MV-4-11 (cell line): Measurements from ENCODE around the gene RHOV.

Experiments
- DNase-seq: peaks from one replicate; lab custom pipeline; 2025; lab: John Stamatoyannopoulos, UW

Gene RHOV, protein sequence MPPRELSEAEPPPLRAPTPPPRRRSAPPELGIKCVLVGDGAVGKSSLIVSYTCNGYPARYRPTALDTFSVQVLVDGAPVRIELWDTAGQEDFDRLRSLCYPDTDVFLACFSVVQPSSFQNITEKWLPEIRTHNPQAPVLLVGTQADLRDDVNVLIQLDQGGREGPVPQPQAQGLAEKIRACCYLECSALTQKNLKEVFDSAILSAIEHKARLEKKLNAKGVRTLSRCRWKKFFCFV

DNA sequence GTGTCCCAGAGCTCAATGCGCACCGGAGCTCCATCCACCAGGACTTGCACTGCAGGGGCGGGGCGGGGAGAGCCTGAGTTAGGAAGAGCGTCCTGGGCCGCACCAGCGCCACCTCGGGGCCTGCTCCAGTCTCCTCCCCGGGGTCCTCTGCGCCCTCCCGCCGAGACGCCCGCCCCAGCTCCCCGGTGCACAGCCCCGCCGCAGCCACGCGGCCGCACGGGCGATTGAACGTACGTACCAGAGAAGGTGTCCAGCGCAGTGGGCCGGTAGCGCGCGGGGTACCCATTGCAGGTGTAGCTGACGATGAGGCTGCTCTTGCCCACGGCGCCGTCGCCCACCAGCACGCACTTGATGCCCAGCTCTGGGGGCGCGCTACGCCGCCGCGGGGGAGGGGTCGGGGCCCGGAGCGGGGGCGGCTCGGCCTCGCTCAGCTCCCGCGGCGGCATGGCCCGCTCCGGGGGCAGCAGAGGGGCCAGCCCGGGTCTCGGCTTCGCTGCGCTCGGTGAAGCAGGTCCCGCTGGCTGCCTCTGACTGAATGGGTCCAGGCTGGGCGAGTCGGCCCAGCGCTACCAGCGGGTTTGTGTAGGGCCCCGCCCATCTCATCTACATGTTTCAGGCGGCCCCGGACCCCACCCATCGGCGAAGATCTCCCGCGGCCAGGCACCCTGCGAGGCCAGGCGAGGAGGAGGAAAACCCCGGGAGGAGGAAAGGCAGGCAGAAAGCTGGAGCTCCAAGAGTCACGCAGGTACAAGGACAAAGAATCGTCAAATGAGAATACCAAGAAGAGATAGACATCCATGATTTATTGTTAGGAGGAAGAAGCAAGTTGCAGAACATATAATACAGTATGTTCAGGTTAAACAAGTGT, at the start of gene RHOV:
Gene RHOV, minus strand, starts transcription at position 541 of the 868 bp plus-strand sequence. Its CDS starts 95 bp downstream, at position 446.
- DNase-seq, result peak; percentile 15

DNA sequence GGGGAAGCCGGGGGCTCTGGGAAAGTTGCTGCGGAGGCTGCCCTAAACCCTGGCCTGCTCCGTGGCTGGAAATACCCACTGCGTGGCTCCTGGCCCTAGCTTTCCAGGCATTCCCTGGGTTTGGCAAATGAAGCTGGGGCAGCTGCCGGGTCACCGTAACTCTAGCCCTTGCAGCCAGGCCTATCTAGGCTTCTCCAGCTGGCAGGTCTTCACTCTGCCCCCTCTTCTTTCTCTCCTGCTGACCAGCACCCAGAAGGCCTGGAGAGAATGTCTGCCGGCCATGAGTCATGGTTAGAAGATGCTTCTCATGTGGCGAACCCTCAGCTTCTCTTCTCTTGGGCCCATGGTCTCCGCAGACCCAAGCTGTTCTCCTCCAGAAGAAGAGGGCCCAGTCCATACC, 49.5 kb upstream of the RHOV start:
- no peak for DNase-seq

DNA sequence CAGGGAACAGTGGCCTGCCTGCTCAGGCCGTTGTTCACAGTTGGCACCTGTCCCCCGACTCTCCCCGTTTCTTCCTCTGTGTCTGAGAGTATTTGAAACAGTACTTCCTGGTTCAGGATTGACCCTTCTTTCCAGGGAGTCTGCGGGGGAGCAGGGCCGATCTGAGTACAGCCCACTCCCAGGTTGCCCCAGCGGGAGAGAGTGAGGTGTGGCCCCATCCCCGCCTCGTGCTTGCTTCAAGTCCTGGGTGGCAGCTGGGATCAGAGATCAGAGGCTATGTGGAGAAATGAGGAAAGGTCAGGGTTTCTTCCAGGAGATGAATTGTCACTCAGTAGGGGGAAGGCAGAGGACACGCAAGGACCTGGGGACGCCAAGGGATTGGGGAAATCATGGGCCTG, 48.6 kb upstream of the RHOV start:
- no peak for DNase-seq

DNA sequence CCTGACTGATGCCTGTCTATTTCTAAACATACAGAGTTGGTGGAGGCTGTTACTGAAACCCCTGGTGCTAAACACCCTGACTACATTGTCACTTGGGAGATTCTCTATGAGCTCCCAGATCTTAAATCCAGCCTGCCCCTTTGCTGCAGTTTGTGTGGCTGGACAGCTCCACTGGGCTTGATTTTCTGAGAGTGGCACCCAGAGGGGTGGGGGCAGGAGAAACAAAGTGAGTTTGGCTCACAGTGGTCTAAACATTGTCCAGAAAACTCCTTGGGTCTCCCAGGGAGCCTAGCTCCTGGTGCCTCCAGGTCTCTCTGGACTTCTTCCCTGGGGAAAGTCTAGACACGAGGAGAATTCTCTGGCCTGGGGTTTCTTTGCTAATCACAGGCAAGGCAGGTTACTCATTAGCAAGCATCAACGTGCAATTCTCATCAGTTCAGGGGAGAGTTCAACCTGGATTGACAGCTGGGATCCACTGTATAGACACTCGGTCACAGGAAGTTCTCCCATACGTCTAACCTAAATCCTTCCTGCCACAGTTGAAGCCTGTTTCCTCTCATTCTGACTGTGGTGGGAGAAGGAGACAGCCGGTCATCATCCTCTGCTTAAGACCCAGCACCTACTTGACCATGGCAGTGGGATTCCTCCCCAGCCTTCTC, 48.0 kb upstream of the RHOV start:
- no peak for DNase-seq

DNA sequence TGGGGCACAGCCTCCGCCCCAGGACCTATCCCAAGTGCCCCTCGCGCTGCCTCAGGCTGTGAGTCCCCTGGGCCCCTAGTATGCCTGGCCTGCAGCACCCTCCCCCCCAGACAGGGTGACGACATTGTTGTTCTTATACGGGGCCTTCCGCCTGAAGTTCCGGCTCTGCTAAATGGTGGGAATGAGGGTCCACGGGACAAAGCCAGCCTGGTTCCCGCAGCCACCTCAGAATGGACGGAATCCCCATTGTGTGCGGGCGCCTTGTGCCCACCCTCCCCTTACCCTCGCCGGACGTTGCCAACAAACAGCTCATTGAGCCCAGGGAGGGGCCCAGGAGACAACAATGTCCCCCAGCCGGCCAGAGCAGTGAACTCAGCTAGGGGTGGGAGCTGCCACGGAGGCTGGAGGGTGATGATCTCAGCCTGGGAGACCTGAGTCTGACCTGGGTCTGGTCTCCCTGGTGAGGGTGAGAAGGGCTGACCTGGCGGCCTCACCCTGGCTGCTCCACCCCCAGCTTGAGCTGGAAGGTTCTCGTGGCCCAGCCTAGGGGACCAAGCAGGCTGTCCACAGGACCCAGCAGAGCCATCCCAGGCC, 44.9 kb upstream of the RHOV start:
- no peak for DNase-seq

DNA sequence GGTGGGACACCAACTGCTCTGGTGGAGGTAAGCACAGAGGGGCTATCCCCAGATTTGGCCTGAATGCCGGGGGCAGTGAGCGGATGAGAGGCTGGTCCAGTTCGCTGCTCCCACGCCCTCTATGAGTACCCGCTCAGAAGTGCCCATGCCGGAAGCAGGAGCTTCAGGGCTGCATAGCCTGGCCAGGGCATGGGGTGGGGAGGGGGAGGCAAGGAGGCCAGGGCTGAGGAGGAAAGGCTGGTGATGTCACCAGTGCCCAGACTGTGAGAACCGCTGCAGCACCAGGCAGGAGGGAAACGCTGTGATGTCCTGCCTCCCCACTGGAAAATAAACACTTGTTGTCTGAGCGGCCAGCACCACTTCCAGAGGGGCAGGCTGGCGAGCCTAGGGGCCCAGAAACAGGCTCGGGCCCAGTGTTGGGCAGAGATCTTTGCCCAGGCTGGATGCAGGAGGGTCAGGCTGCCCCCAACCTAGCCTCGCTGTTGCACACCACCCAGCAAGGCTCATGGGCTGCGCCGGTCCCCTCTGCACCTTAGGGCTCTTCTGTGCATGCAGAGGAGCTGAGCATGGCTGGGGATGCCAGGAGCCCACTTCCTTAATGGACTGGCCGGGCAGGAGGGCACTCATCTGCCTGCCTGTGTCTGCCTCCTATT, 44.2 kb upstream of the RHOV start:
- no peak for DNase-seq

DNA sequence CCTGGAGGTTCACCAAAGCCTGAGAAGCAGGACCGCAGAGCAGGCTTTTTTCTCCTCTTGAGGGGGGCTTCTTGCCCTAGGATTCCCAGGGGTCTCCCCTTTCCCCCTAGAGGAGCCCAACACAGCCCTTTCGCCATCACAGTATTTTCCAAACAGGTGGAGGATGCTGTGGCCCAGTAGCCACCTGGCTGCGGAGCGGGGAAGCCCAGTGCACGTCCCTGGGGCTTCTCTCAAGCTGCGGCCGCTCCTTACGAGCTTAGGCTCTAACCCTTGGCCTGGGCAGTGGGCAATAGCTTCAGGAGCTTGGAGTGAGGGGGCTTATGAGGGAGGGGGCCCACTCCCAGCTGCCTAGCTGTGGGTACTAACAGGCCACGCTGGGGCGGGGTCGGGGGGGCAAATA, 43.6 kb upstream of the RHOV start:
- DNase-seq, result no peak

DNA sequence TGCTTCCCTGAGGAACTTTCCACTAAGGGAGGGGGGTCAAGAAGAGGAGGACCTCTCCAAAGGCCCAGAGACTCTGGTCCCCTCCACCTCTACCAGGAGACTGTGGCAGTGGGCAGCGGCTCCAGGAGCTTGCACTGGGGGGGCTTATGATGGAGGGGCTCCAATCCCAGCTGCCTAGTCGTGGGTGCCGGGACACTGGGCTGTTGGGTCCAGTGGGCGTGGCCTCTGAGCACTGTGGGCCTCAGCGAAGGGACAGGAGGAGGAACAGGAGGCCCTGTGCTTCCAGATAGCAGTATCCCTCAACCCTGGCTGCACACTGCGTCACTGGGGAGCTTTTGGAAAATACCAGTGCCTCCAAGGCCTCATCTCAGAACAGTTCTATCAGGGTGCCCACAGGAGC, 41.6 kb upstream of the RHOV start:
- no peak for DNase-seq

DNA sequence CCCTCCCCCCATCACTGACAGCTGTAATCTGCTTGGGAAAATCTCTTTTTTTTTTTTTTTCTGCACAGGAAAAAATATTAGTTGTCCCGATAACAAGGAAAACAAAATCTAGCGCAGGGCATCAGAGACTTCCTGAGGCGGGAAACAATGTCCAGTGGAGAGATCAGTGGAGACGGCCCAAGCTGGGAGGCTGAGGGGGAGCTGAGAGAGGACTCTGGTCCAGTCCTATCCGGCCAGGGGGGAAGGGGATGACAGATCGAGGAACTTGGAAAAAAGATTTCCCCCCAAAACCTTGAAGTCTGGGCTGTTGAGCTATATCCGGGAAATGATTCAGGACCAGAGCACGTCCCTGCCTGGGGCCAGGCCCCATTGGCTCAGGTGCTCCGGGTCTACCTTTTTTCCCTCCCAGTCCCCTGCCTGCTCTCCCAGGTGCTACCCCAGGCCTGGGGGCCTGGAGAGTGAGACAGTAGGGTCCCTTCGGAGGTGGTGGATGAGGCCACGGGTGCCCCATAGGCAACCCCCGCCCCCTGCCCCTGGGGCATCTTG, 41.2 kb upstream of the RHOV start:
- no peak for DNase-seq

DNA sequence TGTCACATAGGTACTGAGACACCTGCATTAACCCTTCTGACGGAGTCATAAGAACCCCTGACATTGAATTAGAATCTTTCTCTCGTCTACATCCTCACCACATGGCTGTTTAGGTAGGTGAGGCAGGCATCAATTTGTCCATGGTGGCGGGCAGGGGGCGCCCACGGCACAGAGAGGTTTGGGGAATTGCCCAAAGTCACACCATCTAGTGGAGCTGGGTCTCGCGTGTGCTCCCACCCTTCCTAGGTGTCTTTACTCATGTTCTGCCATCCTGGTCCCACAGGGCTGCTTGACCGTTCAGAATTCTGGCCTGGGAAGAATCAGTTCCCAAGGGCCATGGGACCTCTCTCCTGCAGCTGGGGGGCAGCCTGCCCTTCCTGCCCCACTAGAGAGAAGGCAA, 40.5 kb upstream of the RHOV start:
- no peak for DNase-seq

DNA sequence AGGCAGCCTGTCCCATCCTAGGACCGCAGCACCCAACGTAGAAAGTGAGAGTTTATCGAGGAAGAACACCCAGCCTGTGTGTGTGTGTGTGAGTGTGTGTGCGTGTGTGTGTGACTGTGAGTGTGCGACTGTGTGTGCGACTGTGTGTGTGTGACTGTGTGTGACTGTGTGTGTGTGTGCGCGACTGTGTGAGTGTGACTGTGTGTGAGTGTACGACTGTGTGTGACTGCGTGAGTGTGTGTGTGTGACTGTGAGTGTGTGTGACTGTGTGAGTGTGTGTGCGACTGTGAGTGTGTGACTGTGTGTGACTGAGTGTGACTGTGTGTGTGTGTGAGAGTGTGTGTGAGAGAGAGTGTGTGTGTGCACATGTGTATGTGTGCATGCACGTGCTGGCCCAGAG, 40.0 kb upstream of the RHOV start:
- no peak for DNase-seq

DNA sequence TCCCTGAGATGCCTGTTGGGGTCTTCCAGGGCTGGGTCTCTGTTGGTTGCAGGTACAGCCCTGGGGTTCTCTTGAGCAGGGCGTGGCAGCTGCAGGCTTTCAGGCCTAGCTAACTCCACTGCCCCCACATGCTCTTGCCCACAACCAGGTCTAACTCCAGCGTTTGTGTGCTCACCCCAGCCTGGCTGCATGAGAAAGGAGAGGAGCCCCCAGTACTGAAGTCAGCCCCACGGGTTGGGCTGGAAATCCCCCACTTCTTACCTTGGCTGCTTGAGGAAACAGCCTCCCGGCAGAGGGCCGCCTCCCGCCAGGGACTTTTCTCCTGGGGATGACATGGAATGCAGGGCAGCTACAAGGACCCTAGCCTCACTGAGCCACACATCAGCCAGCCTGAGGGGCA, 38.4 kb upstream of the RHOV start:
- DNase-seq, result no peak

DNA sequence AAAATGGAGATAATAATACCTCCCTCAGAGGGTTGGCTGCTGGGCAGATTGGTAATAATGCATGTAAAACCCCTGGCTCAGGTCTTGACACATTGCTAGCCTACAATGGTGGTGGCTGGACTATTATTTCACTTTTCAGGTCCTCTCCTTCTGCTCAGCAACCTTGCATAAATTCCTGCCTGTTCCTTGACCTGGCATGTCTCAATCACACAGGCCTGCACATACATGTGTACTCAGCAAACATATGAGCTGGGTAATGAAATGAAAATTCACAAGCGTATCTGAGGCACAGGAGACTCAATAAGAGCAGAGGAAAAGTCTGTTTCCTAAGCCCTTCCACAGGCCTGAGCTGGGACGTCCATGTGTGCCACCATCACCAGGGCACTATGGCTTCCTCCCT, 37.7 kb upstream of the RHOV start:
- DNase-seq, result no peak

DNA sequence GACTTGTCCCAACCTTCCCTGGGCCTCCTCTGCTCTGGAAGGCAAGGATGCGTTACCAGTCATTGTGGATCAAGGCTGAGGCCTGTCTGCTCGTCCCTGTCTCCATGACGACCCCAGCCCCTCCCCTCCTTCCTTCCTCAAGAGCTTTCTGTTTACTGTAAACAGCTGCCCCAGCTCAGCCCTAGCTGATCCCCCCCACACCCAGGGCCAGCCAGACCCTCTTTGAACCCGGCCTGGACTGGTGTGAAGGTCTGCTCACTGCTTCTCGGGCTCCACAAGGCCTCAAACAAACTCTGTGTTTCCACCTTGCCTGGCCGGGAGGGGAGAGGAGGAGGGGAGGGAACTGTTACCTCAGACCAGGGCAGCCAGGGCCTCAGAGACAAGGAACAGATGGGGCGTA, 37.1 kb upstream of the RHOV start:
- DNase-seq, result no peak

DNA sequence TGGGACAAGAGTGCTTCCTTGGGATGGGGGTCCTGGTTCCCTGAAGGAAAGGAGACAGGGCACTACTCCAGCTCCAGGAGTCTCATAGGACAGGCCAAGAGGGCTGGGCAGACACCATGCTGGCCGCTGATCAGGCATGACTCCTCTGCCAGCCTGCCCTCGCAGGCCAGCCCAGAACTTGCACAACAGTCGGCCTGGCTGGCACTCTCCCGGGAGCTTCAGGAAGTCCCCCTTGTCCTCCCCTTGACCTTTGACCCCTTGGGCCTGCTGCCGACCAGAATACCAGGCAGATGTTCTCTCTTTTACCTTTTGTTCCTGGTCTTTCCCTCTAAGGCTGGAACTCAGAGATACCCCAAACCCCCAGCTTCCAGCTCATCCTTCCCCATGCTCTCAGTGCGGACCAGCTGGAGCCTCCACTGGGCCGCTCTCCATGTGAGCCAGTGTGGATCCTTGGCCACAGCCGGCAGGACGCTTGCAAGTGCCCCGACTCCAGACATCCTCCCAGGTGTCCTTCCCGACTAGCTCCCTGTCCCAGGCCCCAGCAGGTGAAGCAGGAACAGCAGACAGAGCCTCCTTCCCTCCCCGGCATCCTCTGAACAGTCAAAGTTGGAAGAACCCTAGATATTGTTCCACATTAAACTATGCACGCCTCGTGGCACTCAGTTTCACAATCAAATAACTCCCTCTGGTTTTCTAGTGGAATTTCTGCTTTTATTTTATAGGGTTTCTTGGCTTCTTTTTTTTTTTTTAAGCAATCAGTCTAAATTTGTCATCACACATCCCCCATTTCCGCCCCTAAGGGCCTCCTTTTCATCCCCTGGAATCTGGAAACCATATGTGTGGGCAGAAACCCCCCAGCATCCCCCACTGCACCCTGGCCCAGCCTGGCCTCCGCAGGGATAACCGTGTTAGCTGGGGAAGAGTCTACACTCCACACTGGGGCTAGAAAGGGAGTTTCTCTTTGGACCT, 35.9 kb upstream of the RHOV start:
- peak; percentile 46 for DNase-seq

DNA sequence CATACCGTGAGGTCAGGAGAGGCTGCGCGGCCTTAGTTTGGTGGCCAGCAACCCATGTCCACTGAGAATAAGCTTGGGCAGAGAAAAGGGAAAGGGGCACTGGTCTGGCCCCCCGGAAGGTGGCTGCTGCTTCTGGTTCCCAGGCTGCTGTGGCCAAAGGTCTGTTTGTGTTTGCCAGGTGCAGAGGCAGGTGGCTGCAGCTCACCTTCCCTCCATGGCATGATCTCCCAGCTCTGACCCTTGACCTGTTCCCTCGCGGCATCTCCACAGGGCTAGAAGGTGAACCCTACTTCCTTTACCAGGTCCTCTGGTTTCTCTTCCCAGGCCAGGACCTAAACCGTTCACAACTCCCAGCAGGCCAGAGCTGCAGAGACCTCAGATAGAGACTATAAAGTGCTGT, 34.1 kb upstream of the RHOV start:
- DNase-seq, result no peak

DNA sequence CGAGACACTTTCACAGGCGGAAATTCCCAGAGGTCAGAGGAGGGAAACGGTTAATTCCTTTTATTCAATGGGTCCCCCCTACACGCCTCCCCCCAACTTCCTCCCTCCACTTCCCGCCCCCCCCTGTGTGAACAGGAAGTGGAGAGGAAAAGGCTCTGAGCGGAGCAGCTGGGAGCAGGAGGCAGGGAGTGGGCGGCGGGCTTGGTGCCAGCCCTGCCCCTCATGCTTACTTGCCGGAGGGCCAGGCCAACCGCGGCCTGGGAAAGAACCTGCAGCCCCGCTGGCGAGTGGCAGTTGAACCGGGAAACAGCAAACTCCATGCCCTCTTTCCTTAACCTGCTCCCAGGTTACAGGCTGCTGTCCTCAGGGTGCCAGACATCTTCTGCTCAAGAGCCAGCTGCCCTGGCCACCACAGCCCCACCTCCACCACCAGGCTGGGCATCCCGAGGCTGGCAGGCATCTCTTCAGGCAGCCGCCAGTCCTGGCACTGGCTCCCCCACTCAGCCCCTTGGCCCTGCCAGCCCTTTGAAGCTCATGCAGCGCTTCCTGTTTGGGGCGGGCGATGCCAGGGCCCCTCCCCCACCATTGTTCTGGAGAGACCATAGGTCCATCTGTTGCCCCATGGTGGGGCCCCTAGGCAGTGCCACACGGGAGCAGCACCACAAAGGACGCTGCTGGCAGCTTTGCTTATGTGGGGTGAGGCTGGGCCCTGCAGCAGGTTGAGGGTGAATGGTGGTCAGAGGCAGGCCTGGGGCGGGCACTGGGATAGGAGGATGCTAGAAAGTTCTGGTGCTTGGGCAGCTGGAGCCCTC, 33.2 kb upstream of the RHOV start:
- DNase-seq, result no peak

DNA sequence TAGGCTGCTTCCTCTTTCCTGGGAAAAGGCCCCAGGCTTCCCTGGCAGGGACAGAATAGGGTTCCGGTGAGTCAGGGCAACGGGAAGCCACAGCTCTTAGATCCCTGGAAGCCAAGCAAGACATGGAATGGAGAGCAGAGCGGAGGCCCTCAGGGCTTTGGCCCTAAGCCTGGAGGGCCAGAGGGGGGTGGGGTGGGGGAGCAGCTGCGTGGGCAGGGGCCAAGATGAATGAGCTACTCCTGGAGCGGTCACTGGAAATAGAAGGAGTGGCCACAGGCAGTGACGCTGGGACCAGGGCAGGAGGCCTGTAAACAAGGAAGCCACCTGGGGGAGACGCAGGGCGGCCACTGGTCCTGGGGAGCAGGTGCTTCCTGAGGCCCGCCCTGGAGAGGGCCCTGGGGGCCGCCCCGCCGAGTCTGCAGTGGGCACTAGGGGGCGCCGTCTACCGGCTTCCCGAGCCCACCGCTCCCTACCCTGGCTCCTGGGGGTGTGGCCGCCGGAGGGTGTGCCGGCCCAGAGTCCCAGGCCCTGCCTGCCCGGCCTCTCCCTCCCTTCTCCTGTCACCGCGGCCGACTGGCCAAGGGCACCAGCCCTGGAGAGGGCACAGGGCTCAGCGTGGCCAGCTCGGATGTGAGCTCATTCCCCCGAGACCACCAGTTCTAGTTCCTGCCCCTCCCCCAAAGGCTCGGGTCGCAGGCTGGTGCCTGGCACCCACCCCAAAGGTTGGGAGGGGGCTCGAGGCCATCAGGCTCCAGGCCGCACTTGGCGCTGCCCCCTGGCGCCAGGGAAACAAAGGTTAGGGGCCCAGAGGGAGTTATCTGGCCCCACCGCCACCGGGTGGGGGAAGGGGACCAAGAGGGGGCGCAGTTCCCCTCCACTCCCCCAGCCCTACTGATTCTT, 32.3 kb upstream of the RHOV start:
- DNase-seq, result peak; percentile 41
